KMS-11 (cell line): Measurements from ENCODE around the gene AP1B1.

Experiments used
- H2AFZ ChIP-seq: fragments of 200-600 bp; sonication (generic); 2 replicates; pipeline ENCODE4 v1.6.1; 2016; ENCODE audit warnings: antibody characterized with exemption, mixed run types, low read depth
- H3K27ac ChIP-seq: fragments of 200-600 bp; sonication (generic); 2 replicates; pipeline ENCODE4 v1.6.1; 2016; ENCODE audit warnings: mild to moderate bottlenecking, mixed run types
- H3K27me3 ChIP-seq: fragments of 200-600 bp; sonication (generic); 2 replicates; pipeline ENCODE4 v1.6.1; 2017; ENCODE audit warnings: mild to moderate bottlenecking, low read depth, mixed run types, moderate library complexity; ENCODE audit not compliant: insufficient read depth
- H3K36me3 ChIP-seq: fragments of 200-600 bp; sonication (generic); 2 replicates; pipeline ENCODE4 v1.6.1; 2017; ENCODE audit warnings: mild to moderate bottlenecking, mixed run types; ENCODE audit not compliant: insufficient read depth
- H3K4me1 ChIP-seq: fragments of 200-600 bp; sonication (generic); 2 replicates; pipeline ENCODE4 v1.6.1; 2016; ENCODE audit warnings: mild to moderate bottlenecking, low read depth, mixed run types; ENCODE audit not compliant: poor library complexity, severe bottlenecking
- H3K4me2 ChIP-seq: fragments of 200-600 bp; sonication (generic); 2 replicates; pipeline ENCODE4 v1.7.0; 2016; ENCODE audit warnings: mild to moderate bottlenecking, mixed run types
- H3K4me3 ChIP-seq: fragments of 200-600 bp; sonication (generic); IDR thresholded peaks from 2 replicates; pipeline ENCODE4 v1.6.1; 2017; ENCODE audit warnings: low read depth, low read length, mixed read lengths; ENCODE audit not compliant: insufficient read depth
- H3K79me2 ChIP-seq: fragments of 200-600 bp; sonication (generic); 2 replicates; pipeline ENCODE4 v1.6.1; 2016; ENCODE audit warnings: low read depth, mixed run types; ENCODE audit not compliant: insufficient read depth
- H3K9ac ChIP-seq: fragments of 200-600 bp; sonication (generic); 2 replicates; pipeline ENCODE4 v1.6.1; 2016; ENCODE audit warnings: mild to moderate bottlenecking, mixed run types
- H4K20me1 ChIP-seq: fragments of 200-600 bp; sonication (generic); 2 replicates; pipeline ENCODE4 v1.6.1; 2016; ENCODE audit warnings: mild to moderate bottlenecking, mixed run types; ENCODE audit not compliant: insufficient read depth
- TF ChIP-seq, protein P1 (sequence below): fragments of 200-600 bp; sonication (generic); conservative IDR thresholded peaks from 2 replicates; pipeline ENCODE4 v1.6.1; 2017; ENCODE audit warnings: low read depth, mild to moderate bottlenecking, antibody characterized with exemption, low read length, moderate library complexity, mixed read lengths

AP1B1 gene

DNA sequence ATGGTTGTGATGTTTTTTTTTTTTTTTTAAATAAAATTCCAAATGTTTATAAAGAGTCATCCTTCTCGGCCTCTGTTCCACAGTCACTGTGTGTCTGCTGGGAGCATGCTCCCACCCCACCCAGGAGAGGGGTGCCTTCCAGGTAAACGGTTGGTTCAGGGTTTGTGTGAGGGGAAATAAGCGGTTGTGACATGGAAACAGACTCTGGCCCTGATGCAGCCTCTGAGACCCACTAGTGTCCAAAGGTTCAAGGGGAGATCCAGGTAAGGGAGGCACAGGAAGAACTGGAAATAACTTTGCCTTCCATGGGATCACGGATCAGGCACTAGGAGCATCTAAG is 87.9 kb downstream of the AP1B1 start:
- Histone ChIP-seq H3K4me1 (no peaks in the 10 kb centered on the region), H3K4me3 (no peak overlapping the region), H3K27ac (no peak overlapping the region), H4K20me1 (no peaks in the 10 kb centered on the region), H3K36me3 (peaks cover 17% of the 10 kb centered on the region; the same call in 1 of the 2 replicates), H2AFZ (no peak overlapping the region), H3K9ac (no peak overlapping the region), H3K79me2 (peaks cover 5% of the 10 kb centered on the region; the same call in 1 of the 2 replicates), H3K4me2 (no peak overlapping the region), H3K27me3 (no peaks in the 10 kb centered on the region)
- TF ChIP-seq, protein P1, sequence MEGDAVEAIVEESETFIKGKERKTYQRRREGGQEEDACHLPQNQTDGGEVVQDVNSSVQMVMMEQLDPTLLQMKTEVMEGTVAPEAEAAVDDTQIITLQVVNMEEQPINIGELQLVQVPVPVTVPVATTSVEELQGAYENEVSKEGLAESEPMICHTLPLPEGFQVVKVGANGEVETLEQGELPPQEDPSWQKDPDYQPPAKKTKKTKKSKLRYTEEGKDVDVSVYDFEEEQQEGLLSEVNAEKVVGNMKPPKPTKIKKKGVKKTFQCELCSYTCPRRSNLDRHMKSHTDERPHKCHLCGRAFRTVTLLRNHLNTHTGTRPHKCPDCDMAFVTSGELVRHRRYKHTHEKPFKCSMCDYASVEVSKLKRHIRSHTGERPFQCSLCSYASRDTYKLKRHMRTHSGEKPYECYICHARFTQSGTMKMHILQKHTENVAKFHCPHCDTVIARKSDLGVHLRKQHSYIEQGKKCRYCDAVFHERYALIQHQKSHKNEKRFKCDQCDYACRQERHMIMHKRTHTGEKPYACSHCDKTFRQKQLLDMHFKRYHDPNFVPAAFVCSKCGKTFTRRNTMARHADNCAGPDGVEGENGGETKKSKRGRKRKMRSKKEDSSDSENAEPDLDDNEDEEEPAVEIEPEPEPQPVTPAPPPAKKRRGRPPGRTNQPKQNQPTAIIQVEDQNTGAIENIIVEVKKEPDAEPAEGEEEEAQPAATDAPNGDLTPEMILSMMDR, result no peak

DNA sequence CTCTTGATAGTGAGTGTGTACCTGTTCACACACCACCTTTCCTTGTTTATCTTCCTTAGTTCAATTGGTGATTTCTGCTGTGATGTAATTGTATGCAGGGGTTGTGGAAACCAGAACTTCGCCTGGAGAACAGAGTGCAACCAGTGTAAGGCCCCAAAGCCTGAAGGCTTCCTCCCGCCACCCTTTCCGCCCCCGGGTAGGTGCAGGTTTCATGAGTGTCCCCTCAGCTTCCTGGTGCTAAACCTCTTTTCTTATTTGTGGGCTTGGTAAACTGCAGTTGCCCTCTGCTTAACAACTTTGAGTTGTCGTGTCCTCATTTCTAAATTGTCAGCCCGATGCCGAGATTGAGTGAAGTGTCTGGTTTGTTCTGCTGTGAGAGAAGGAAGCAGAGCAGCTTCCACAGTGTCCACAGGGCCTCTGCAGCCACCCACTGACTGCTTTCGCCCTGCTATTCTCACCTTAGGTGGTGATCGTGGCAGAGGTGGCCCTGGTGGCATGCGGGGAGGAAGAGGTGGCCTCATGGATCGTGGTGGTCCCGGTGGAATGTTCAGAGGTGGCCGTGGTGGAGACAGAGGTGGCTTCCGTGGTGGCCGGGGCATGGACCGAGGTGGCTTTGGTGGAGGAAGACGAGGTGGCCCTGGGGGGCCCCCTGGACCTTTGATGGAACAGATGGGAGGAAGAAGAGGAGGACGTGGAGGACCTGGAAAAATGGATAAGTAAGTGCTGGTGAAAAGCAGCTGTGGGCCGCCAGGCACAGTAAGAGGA is 89.1 kb downstream of the AP1B1 start:
- peaks cover 28% of the 10 kb centered on the region; the same call in 1 of the 2 replicates for H3K36me3 ChIP-seq
- H3K9ac ChIP-seq, result no peak overlapping the region
- H3K79me2 ChIP-seq, result peaks cover 9% of the 10 kb centered on the region; the same call in 1 of the 2 replicates
- no peak overlapping the region for H3K4me3 ChIP-seq
- H2AFZ ChIP-seq, result no peak overlapping the region
- no peak overlapping the region for H3K27ac ChIP-seq
- H3K4me1 ChIP-seq, result no peaks in the 10 kb centered on the region
- no peaks in the 10 kb centered on the region for H3K27me3 ChIP-seq
- H4K20me1 ChIP-seq, result no peaks in the 10 kb centered on the region
- TF ChIP-seq, protein P1, result no peak
- H3K4me2 ChIP-seq, result no peak overlapping the region

DNA sequence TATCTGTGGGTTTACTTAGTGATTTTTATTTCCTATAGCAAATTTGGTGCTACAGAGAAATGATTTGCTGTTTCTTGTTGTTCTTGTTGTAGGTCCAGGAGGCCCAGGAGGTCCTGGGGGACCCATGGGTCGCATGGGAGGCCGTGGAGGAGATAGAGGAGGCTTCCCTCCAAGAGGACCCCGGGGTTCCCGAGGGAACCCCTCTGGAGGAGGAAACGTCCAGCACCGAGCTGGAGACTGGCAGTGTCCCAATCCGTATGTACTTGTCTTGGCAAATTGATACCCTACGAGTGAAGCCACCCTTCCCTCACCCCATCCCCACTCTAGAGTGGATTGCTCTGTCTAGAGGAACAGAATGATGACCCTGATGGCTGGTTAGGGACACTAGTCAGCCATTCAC is 89.7 kb downstream of the AP1B1 start:
- no peak overlapping the region for H3K9ac ChIP-seq
- H3K79me2 ChIP-seq, result peaks cover 9% of the 10 kb centered on the region; the same call in 1 of the 2 replicates
- no peaks in the 10 kb centered on the region for H3K4me1 ChIP-seq
- TF ChIP-seq, protein P1, result no peak
- no peaks in the 10 kb centered on the region for H4K20me1 ChIP-seq
- no peak overlapping the region for H3K4me2 ChIP-seq
- peaks cover 28% of the 10 kb centered on the region; the same call in 1 of the 2 replicates for H3K36me3 ChIP-seq
- H3K27me3 ChIP-seq, result no peaks in the 10 kb centered on the region
- no peak overlapping the region for H3K27ac ChIP-seq
- no peak overlapping the region for H2AFZ ChIP-seq
- H3K4me3 ChIP-seq, result no peak overlapping the region

DNA sequence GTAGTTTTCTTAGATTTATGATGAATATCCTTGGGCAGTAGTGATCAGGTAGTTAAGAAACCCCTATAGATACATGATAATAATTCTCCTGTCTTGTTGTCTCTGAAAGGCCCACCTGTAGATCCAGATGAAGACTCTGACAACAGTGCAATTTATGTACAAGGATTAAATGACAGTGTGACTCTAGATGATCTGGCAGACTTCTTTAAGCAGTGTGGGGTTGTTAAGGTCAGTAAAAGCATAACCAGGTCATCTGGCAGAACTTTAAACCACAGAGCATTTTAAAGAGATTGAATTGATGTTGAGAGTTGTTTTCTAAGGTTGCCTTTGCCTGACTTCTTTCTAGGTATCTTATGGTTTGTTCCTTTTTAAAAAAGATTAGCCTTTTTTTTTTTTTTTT is 96.0 kb downstream of the AP1B1 start:
- Histone ChIP-seq H3K27me3 (no peaks in the 10 kb centered on the region), H3K27ac (no peak overlapping the region), H3K4me1 (peaks cover 12% of the 10 kb centered on the region), H4K20me1 (peaks cover 14% of the 10 kb centered on the region), H3K9ac (no peak overlapping the region), H3K79me2 (peaks cover 49% of the 10 kb centered on the region; the same call in 1 of the 2 replicates), H3K4me2 (no peak overlapping the region), H3K4me3 (no peak overlapping the region), H2AFZ (no peak overlapping the region), H3K36me3 (peaks cover 36% of the 10 kb centered on the region; the same call in 1 of the 2 replicates)
- TF ChIP-seq, protein P1, result no peak
